GM19035 (cell line): ENCODE measurements around the gene ROPN1L.
"Not testable (repeated sequence)": the region's sequence is repeated elsewhere in the genome, so short reads cannot be mapped to it uniquely, and the experiment has no call there.

Experiments used
- ATAC-seq: cut with Tn5 transposase; IDR thresholded peaks from one replicate; pipeline ENCODE4 v1.9.1; 2021; ENCODE audit not compliant: unreplicated experiment

ROPN1L gene

DNA sequence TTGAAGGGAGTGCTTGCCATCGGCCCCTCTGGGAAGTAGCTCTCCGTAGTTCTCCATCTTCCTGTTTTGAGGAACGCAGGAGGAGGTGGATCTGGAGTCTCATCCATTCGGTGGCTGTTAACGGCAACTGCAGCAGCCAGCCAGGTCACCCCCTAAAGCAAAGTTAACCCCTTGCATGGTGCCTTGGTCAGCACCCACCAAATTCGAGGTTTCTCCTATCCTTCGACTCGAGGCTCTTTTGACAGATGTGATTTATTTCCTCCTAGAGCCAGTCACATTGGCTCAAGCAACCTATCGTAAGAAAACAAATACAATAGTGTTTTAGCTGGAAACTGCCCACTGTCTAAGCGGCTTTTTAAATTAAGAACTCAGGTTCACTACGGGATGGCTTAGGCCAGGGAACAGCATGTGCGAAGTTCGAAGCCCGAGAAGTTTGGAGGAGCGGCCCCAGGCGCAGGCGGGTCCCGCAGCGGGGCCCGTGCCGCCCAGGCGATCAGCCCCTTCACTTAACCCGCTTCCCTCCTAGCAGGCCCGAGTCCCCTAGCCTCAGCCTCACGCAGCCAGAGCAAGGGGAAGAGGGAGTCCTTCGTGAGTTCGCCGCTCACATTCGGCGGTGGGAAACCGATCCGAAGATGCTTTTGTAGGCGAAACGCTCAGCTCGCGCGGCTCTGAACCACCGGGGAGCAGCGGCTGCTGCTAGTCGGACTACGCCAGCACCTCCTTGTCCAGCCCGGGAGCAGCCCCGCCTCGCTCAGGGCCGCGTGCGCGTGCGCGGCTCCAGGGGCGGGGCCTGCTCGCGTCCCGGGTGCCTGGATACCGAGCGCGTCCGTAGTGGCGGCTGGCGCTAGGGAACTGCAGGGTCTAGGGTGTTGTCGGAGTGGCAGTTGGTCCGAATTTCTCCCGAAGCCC lies at the start of gene ROPN1L:
Gene ROPN1L, plus strand, starts transcription at position 797 of the 909 bp plus-strand sequence. CDS start 289 bp downstream, outside the sequence.
- peak; percentile 98 for ATAC-seq

DNA sequence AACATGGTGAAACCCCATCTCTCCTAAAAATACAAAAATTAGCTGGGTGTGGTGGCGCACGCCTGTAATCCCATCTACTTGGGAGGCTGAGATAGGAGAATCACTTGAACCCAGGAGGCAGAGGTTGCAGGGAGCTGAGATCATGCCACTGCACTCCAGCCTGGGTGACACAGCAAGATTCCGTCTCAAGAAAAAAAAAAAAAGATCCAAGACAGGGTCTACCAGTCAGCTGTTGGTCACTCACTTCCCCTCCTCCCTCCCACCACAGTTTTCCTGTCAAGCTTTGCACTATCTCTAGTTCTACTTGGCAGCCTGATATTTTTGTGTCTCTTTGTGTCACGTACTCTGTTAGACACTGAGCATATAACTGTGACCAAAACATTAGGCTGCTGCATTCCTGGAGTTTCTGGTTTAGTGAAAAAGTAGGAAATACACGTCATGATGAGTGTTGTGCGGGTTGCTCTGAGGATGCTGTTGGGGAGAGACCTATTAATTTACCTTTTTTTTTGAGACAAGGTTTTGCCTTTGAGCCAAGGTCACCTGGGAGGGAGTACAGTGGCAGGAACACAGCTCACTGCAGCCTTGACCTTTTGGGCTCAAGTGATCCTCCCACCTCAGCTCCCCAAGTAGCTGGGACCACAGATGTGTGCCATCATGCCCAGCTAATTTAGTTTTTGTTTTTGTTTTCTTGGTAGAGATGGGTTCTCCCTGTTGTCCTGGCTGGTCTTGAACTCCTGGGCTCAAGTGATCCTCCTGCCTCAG lies 48.9 kb upstream of the ROPN1L start:
- ATAC-seq: not testable (repeated sequence)

DNA sequence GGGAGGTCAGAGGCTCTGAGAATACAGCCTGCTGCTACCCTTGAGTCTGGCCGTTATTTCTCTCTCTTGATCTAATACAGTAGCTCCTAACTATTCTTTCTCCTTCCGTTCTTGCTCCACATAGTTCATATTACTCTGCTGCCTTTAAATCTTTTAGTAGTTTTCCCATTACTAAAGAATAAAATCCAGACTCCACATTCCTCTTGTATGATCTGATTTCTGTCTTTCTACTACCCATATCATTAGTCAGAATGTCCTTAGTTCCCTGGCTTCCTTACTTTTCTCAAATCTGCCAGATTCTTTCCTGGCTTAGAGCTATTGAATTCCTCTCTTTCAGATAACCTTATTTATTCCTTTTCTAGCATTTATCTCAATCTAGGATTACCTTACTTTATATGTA lies 48.2 kb upstream of the ROPN1L start:
- no peak for ATAC-seq

DNA sequence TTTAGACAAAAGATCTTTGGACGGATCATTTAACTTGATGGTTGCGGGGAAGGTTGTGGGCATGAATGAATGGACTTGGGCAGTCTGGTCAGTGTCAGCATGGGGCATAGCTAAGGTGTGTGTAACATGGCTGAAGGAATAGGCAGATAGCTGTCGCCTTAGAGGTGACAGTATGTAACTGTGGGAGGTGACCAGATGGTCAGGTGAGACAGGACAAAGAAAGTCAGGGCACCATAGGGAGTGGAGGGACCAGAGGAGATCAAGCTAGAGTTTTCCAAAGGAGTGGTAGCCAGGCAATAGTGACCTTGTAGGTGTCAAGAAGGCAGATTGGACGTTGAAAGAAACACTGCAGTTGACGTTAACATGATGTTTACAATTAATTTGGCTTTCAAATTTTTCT lies 45.1 kb upstream of the ROPN1L start:
- no peak for ATAC-seq

DNA sequence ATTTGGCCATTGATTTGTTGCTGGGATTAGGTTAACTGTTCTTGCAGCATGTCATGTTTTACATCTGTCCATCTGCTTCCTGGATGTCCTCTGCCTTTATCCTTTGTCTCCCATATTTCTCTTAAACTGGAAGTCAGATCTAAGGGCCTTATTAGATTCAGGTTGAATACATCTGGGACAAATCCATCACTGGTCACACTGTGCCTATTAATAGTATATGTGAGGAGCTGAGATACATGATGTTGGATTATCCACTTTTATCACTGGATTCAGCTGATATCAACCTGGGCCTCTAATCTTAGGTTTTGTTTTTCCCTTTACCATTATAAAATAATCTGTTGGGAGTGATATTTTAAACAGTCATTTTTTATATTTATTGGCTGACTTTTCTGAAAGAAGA lies 41.8 kb upstream of the ROPN1L start:
- no peak for ATAC-seq

DNA sequence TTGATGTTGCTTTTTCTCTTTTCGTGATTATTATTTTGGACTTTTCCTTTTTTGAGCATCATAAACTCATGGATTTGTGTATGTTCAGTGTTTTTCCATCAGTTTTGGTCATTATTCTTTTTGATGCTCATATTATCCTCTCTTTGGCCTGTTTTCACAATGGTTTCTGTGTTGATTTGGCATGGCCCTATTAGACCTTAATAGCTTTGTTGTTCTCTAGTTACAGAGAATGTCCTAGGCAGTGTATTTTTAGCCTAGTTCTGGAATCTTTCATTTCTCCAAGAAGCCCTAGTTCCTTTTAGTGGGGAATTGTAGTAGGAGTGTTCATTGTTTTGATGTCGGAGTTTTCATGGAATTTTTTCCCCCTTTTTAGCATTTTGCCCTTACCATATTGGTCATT lies 41.3 kb upstream of the ROPN1L start:
- no peak for ATAC-seq

DNA sequence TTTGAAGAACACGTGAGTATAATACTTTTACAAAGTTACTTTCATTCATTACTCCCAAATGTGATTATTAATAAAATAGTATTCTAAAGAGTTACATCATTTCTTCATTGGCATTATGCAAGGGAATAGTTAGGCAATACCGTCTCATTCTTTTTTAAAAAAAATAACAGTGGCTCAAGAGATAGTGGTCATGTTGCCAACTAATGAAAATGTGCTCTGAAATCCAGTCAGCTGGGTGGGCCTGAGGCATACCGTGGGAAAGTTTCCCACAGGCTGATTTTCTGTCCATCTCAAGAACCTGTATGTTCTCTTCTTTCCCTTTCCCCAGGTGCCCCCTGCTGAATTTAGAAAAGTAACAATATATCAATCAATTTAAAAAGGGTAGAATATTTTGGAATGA lies 40.8 kb upstream of the ROPN1L start:
- no peak for ATAC-seq

DNA sequence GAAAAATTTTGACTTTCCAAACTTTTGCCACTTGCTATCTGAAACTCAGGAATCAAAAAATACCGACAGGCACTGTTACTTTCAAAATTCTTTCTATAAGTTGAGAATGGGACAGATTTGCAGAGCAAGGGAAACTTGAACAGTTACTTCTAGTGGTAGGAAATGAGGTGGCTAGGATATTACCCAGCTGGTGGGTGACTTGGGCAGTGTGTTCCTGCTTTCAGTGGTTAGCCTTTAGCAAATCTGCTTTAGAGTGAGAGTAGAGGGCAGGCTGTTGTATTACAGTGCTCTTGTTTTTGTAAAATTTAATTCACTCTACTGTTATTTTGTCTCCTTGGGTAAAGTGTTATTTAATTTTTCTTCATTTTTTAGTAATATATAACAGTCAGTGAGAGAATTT lies 40.2 kb upstream of the ROPN1L start:
- ATAC-seq: peak; percentile 64

DNA sequence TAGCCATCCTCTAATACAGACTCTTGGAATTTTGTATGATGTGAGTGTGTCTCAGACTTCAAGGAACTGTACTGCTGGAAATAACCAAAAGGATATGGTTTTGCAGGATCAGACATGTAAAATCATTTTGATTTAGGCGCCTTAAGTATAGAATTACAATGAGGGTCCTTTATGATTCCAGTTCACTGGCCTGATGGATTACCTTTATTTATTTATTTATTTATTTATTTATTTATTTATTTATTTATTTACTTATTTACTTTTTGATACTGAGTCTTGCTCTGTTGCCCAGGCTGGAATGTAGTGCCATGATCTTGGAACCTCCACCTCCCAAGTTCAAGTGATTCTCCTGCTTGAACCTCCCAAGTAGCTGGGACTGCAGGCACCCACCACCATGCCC lies 37.9 kb upstream of the ROPN1L start:
- no peak for ATAC-seq

DNA sequence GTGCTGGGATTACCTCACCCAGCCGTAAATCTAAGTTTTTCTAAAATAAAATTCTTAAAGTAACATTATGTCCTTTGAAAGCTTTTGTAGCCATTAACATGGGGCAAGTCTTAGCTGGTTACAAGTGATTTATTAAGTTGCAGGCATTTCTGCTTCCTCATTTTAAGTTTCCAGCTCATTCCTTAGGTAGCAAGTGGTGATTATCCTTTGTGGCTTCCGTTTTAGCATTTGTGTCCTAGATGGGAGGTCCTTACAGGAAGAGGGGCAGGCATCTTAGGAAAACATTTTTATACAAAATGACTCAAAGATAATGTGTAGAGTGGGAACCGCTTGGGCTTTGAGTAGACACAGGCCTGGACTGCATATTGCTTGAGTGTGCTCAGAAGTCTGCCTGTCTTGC lies 35.0 kb upstream of the ROPN1L start:
- ATAC-seq: no peak

DNA sequence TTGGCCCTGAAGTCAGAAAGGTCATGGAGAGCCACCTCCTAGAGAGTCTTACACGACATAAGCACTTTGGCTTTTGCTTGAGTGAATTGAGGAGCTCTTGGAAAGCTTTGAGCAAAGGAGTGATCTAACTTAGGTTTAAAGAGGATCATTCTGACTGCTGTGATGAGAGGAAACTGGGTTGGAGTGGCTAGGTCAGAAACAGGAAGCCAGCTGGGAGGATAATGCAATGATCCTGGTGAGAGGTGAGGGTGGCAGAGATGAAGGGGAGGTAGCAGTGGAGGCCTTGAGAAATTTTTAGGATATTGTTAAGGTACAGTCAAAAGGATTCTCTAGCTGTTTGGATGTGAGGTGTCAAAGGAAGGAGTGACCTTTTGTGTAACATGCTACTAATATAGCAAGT lies 32.2 kb upstream of the ROPN1L start:
- no peak for ATAC-seq

DNA sequence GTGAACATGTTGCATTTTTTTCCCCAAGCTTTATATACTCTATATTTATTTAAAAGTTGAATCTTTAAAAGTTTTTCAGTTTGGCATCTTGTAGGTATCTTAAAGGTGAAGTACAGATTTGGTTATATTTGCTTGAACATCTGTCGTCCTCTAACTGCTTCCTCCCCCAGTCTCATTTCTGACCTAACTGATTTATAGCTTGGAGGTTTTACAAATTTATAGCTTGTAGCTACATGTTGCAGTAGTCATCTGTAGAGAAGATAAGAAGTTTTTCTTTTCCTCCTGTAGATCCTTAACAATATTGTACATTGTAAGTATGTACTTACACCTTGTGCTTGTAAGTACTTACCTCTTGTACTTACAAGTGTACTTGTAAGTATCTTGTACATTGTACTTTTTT lies 31.0 kb upstream of the ROPN1L start:
- ATAC-seq: no peak

DNA sequence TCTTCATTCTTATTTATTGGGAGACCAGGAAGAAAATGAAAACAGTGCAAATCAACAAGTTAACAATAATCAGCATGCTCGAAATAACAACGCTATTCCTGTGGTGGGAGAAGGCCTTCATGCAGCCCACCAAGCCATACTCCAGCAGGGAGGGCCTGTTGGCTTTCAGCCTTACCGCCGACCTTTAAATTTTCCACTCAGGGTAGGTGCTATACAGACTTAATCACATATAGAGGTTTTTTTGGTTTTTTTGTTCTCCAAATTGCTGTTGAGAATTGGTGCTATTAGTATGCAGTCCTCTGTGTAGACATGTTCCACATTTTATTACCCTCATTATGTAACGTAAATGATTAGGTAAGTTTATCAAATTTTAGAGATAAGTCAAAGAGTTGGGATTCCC lies 30.3 kb upstream of the ROPN1L start:
- ATAC-seq: no peak

DNA sequence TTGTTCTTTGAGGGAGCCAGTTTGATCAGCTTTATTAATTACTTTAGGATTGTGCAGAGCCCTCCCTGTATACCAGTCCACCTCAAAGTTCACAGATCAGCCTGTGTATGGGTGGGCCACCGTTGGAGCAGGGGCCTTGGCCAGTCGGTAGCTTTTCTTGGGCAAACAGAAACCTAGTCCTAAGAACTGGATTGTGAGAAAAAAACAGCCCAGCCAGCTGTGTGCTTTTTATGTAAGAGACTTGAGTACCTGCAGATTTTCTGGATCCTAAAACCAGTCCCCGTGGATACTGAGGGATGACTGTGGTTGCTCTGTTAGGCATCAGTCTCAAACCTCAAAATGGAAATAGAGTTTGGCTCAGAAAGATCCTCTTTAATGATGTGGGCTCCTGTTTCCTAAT lies 24.8 kb upstream of the ROPN1L start:
- ATAC-seq: no peak

DNA sequence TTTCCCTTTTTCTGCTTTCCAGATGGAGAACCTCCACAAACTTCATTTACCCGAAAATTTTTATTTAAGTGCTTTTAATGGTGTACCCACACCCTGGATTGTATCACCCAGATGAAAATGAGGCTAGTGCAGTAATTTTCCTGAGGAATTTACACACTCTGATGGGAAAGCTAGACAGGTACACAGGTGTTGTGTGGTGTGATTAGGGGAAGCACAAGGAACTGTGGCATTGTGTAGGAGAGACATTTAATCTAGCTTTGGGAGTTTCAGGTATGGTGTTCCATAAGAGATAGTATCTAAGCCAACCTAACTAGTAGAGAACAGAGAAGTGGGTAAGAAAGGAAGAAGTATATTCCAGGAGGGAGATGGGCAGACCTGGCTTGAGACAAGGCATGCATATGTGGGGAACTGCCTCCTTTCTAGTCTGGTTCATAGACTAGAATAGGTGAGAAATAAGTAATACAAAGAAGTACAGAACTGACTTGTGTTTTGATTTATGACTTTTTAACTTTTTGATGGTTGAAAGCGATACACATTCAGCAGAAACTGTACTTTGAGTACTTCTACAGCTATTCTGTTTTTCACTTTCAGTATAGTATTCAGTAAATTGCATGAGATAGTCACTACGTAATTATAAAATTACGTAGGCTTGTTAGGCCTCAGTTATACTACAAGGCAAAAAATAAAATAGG lies 22.9 kb upstream of the ROPN1L start:
- ATAC-seq: peak; percentile 62

DNA sequence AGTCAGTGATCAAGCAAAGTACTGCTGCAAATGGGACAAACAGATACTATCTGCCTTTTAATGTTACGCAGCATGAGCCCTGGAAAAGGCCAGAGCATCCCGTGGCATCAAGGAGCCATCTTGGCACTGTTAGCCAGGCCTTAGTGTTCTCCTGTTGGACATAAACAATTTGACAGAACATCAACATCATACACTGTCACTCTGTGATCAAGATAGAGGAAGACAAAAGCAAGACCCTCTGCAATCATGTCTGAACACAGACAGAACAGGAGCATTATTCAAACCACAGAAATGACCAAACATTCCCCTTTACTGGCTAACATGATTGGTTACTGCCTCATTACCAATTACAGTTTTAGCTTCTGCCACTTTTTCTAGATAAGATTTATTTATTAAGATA lies 21.2 kb upstream of the ROPN1L start:
- ATAC-seq: no peak

DNA sequence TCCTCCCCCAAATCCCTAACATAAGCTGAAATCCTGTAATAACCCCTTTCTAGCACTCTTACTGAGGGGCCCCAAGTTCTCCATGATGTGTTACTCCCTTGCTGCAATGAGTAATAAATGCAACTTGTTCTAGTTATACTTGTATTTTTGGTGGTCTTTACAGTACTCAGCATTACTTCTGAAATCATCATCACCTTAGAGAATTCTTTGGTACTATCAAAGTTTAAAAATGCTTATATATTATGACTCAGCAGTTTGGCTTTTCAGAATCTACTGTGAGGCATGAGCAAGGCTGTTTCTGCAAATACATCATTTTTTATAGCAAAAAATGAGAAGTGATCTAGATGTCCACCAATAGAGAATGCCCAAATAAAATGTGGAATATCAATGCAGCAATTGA lies 20.7 kb upstream of the ROPN1L start:
- ATAC-seq: no peak

DNA sequence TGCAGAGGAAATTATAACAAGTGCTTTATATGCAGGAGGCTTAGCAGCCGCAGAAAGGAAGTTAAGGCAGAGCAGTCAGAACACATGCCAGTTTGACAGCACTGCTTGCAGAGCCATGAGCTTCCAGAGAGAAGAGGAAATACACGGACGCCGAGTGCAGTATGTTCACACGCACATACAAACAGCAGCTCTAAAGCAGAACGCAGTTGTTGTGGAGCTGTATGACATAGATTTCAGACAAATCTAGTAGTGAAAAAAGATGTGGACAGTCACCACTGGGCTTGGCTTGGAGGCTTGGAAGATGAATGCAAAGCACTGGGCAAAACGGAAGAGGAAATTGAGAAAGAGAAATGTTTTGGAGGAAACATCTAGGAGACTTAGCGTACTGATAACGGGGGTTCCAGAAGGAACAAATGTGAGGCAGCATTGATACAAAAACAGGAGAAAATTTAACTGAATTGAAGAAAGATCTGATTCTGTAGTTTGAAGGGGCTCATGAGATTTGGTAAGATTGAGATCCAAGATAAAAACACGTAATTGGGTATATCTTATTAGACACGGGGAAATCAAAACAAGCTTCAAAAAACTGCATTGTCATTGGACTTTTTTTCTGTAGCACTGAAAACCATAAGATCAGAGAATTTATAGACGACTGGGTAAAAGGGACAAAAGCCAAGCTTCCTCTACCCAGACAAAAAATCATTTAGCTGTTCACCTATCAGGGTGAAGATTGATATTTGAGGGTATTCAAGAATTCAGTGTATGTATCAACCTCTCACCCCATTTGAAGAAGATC lies 19.6 kb upstream of the ROPN1L start:
- no peak for ATAC-seq

DNA sequence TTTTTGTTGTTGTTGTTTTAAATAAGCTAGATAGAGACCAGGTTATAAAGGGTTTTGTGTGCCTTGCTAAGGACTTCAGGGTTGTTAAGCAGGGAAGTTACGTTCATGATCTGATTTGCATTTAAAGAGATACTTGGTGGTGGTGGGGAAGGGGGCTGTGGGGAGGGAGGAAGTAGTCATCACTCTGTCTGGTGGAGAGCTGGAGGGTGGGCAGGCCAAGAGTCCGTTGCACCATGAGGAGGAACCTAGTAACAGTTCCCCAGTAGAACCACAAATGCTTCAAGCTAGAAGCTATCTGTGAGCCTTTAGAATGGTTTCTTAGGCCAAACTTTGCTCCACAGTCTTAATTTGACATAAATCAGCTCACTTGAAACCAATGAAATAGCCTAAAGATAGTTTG lies 18.7 kb upstream of the ROPN1L start:
- ATAC-seq: no peak

DNA sequence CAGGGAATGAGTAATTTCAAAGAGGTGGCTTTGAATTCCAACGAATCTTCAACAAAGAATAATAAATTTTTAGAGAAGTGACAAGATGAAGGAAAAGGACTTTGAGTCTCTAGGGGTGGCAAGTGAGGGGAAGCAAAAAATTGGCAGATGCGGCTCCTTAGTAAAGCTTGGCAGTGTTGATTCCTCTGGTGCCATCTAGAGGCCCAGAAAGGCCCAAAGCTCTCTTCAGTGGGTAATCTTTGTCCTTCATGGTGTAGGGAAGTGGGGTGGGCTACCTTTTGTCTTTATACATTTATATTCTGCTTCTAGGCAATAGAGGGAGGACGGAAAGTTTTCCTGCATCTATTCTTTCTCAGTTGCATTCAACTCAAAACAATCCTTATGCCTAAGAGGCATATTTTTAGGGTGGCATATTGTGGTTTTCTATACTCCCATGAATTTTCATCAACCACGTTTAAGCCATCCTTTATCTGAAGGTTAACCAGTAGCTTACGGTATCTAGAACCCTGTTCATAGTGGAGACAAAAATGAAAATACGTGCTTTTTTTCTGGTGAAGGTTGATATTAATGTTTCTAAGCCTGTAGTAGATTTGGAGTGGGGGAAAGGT lies 17.5 kb upstream of the ROPN1L start:
- ATAC-seq: no peak
